Measurements from ENCODE around the gene EID3.

The EID3 gene

DNA sequence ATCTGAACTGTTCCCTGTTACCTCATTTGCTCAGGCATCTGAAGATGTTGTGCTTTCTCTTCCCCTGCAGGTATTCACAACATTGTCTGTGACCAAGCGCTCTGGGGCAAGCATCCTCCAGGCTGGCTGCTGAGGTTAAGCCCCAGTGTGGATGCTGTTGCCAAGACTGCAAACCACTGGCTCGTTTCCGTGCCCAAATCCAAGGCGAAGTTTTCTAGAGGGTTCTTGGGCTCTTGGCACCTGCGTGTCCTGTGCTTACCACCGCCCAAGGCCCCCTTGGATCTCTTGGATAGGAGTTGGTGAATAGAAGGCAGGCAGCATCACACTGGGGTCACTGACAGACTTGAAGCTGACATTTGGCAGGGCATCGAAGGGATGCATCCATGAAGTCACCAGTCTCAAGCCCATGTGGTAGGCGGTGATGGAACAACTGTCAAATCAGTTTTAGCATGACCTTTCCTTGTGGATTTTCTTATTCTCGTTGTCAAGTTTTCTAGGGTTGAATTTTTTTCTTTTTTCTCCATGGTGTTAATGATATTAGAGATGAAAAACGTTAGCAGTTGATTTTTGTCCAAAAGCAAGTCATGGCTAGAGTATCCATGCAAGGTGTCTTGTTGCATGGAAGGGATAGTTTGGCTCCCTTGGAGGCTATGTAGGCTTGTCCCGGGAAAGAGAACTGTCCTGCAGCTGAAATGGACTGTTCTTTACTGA, 44.9 kb downstream of the EID3 start:
- no peaks in the 10 kb centered on the region; the same call in 1 of the 2 replicates for H4K20me1 ChIP-seq (ENCODE audit: low read depth, low read length)
- H3K27me3 ChIP-seq (ENCODE audit: low read length), result no peaks in the 10 kb centered on the region
- H3F3A ChIP-seq (ENCODE audit: insufficient read depth), result no peaks in the 10 kb centered on the region
- TF ChIP-seq EZH2phosphoT487 (conservative IDR thresholded peaks at IDR 0.05; ENCODE audit: low read length) (no peak), CTCF (IDR thresholded peaks at IDR 0.05; ENCODE audit: insufficient read depth, low read length, poor library complexity, severe bottlenecking) (no peak)
- no peak overlapping the region for H3K9ac ChIP-seq (ENCODE audit: low read length)
- no peaks in the 10 kb centered on the region for H3K9me3 ChIP-seq (ENCODE audit: insufficient read depth, low read length)
- no peak overlapping the region for H3K27ac ChIP-seq (ENCODE audit: low read depth, low read length)
- no peak overlapping the region for H3K4me3 ChIP-seq (ENCODE audit: insufficient read depth, low read length, poor library complexity, severe bottlenecking)
- H3K79me2 ChIP-seq (ENCODE audit: insufficient read depth, low read length), result no peaks in the 10 kb centered on the region; the same call in 1 of the 2 replicates
- H3K9me2 ChIP-seq (replicated peaks; ENCODE audit: insufficient read depth, low read length), result no peaks in the 10 kb centered on the region
- no peak overlapping the region for H2AFZ ChIP-seq (ENCODE audit: low read depth, low read length, severe bottlenecking)
- peaks cover 25% of the 10 kb centered on the region; the same call in 1 of the 2 replicates for H3K36me3 ChIP-seq (ENCODE audit: low read length)
- no peak overlapping the region for H3K4me2 ChIP-seq (ENCODE audit: low read depth, low read length, poor library complexity, severe bottlenecking)

DNA sequence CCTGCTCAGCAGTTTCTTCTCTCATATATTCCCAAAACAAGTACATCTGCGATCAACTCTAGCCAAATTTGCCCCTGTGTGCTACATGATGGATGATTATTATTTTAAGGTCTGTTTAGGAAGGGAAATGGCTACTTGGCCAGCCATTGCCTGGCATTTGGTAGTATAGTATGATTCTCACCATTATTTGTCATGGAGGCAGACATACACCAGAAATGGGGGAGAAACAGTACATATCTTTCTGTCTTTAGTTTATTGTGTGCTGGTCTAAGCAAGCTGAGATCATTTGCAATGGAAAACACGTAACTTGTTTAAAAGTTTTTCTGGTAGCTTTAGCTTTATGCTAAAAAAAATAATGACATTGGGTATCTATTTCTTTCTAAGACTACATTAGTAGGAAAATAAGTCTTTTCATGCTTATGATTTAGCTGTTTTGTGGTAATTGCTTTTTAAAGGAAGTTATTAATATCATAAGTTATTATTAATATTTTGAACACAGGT, 45.5 kb downstream of the EID3 start:
- Histone ChIP-seq H3K36me3 (ENCODE audit: low read length) (peaks cover 25% of the 10 kb centered on the region; the same call in 1 of the 2 replicates), H4K20me1 (ENCODE audit: low read depth, low read length) (no peaks in the 10 kb centered on the region; the same call in 1 of the 2 replicates), H3K4me3 (ENCODE audit: insufficient read depth, low read length, poor library complexity, severe bottlenecking) (no peak overlapping the region), H3K9me2 (replicated peaks; ENCODE audit: insufficient read depth, low read length) (no peaks in the 10 kb centered on the region), H3K27me3 (ENCODE audit: low read length) (no peaks in the 10 kb centered on the region), H3K4me2 (ENCODE audit: low read depth, low read length, poor library complexity, severe bottlenecking) (no peak overlapping the region), H3K9ac (ENCODE audit: low read length) (no peak overlapping the region), H3F3A (ENCODE audit: insufficient read depth) (no peaks in the 10 kb centered on the region), H3K79me2 (ENCODE audit: insufficient read depth, low read length) (no peaks in the 10 kb centered on the region; the same call in 1 of the 2 replicates), H3K9me3 (ENCODE audit: insufficient read depth, low read length) (no peaks in the 10 kb centered on the region), H2AFZ (ENCODE audit: low read depth, low read length, severe bottlenecking) (no peak overlapping the region), H3K27ac (ENCODE audit: low read depth, low read length) (no peak overlapping the region)
- TF ChIP-seq EZH2phosphoT487 (conservative IDR thresholded peaks at IDR 0.05; ENCODE audit: low read length) (no peak), CTCF (IDR thresholded peaks at IDR 0.05; ENCODE audit: insufficient read depth, low read length, poor library complexity, severe bottlenecking) (no peak)

DNA sequence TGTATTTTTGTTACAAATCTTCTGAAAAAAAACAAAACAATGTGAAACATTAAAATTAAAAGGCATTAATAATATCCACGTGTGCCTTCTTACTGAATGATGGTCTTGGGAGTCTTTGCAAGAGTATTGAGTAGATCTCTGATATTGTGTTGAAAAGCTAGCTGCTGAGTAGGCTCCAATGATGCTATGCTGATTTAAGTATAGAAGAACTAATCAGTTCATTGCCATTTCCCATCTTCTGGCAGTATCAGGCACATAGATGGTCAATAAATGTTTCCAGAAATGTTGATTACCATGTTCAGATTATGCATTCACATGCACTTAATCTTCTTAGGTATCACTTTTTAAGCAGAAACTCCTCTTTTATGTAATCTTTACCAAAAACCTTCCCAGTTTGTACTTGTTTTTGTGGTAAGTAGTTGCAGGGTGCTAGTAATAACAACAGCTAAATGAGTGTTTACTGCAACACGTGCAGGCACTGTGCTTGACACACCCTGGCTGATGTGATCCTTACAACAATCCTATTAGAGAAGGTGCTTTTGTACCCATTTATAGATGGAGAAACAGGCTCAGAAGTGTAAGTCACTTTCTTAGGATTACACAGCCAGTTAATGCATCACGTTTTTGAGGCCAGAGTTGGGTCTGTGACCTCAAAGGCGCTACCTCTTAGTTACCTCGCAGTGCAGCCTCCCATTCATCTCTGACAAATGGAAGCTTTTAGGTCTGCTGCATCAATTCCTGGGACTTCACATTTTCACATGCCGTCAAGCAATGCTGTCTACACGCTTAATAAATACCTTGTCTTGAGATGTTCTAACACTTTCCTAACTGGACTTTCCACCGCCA, 46.9 kb downstream of the EID3 start:
- Histone ChIP-seq H2AFZ (ENCODE audit: low read depth, low read length, severe bottlenecking) (no peak overlapping the region), H3K9me2 (replicated peaks; ENCODE audit: insufficient read depth, low read length) (no peaks in the 10 kb centered on the region), H4K20me1 (ENCODE audit: low read depth, low read length) (no peaks in the 10 kb centered on the region; the same call in 1 of the 2 replicates), H3K27me3 (ENCODE audit: low read length) (no peaks in the 10 kb centered on the region), H3K36me3 (ENCODE audit: low read length) (peaks cover 25% of the 10 kb centered on the region; the same call in 1 of the 2 replicates), H3K9ac (ENCODE audit: low read length) (no peak overlapping the region), H3K4me2 (ENCODE audit: low read depth, low read length, poor library complexity, severe bottlenecking) (no peak overlapping the region), H3K9me3 (ENCODE audit: insufficient read depth, low read length) (no peaks in the 10 kb centered on the region), H3K79me2 (ENCODE audit: insufficient read depth, low read length) (no peaks in the 10 kb centered on the region), H3F3A (ENCODE audit: insufficient read depth) (no peaks in the 10 kb centered on the region), H3K4me3 (ENCODE audit: insufficient read depth, low read length, poor library complexity, severe bottlenecking) (no peak overlapping the region), H3K27ac (ENCODE audit: low read depth, low read length) (no peak overlapping the region)
- TF ChIP-seq EZH2phosphoT487 (conservative IDR thresholded peaks at IDR 0.05; ENCODE audit: low read length) (no peak), CTCF (IDR thresholded peaks at IDR 0.05; ENCODE audit: insufficient read depth, low read length, poor library complexity, severe bottlenecking) (no peak)
